ENCODE measurements around the gene TAS1R1. TPM values are rescaled to one million over a fixed set of nuclear protein-coding genes. Genes with fewer than 3 reads are reported as not detected.

Gene TAS1R1
- total and polyA plus RNA-seq, 10 of the 15 experiments (the other 5 are each of a cell fraction or from before 2014, with no cell fraction given): 0.03 to 0.06 (median 0.04) TPM; not detected in 7

DNA sequence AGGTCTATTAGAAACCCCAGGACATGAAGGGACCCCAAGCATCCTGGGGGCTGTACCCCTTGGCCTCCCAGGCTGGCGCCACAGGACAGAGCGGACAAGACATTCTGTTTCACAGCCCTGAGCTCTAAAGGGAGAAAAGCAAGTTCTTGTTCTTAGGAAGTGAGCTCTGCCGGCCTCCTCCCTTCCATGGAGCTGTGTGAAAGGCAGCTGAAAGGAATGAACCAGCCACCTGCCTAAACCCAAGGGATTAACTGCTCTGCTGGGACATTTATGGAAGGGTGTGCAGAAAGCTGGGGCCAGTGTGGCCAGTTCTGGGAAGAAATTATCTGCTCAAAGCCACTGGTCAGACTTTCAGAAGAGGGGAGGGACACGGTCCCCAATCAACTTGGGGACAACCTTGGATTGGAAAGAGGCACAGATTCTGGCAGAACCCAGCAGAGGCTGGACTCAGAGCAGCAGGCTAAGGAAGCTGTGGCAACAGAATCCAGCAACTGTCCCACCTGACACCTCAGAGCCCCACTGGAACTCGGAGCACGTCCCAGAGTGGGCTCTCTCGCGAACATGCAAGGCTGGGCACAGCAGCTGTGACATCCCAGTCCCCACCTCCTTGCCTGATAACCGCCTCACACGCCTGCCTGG, 45.4 kb downstream of the TAS1R1 start:
- peak; percentile 10 for ATAC-seq
- peak overlapping the region; percentile 100 for H3K4me2 ChIP-seq (ENCODE audit: control insufficient read depth, insufficient read depth)
- BruUV-seq (replicated peaks): TSS peak; percentile 54
- 20% methylated on average over 10 of the region's 10 CpGs for WGBS (ENCODE audit: insufficient coverage, insufficient replicate concordance, low lambda C conversion rate, missing lambda C conversion rate)
- no peaks in the 10 kb centered on the region for H3K9me3 ChIP-seq (replicated peaks; ENCODE audit: control insufficient read depth, insufficient read depth, low read length)
- TF ChIP-seq EZH2 (IDR thresholded peaks at IDR 0.05; ENCODE audit: borderline replicate concordance, control insufficient read depth, low read depth, low read length): no peak
- no peak for TF ChIP-seq CREB1 (IDR thresholded peaks at IDR 0.05; ENCODE audit: low read depth)
- no peak for TF ChIP-seq IRF4 (IDR thresholded peaks at IDR 0.05; ENCODE audit: low read depth, low read length)
- TF ChIP-seq, protein P1, sequence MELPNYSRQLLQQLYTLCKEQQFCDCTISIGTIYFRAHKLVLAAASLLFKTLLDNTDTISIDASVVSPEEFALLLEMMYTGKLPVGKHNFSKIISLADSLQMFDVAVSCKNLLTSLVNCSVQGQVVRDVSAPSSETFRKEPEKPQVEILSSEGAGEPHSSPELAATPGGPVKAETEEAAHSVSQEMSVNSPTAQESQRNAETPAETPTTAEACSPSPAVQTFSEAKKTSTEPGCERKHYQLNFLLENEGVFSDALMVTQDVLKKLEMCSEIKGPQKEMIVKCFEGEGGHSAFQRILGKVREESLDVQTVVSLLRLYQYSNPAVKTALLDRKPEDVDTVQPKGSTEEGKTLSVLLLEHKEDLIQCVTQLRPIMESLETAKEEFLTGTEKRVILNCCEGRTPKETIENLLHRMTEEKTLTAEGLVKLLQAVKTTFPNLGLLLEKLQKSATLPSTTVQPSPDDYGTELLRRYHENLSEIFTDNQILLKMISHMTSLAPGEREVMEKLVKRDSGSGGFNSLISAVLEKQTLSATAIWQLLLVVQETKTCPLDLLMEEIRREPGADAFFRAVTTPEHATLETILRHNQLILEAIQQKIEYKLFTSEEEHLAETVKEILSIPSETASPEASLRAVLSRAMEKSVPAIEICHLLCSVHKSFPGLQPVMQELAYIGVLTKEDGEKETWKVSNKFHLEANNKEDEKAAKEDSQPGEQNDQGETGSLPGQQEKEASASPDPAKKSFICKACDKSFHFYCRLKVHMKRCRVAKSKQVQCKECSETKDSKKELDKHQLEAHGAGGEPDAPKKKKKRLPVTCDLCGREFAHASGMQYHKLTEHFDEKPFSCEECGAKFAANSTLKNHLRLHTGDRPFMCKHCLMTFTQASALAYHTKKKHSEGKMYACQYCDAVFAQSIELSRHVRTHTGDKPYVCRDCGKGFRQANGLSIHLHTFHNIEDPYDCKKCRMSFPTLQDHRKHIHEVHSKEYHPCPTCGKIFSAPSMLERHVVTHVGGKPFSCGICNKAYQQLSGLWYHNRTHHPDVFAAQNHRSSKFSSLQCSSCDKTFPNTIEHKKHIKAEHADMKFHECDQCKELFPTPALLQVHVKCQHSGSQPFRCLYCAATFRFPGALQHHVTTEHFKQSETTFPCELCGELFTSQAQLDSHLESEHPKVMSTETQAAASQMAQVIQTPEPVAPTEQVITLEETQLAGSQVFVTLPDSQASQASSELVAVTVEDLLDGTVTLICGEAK (IDR thresholded peaks at IDR 0.05; ENCODE audit: borderline replicate concordance): 0 out of 2 replicates have a peak, but pooled peaks have one; percentile 7
- TF ChIP-seq SIN3A (IDR thresholded peaks at IDR 0.05; ENCODE audit: low read depth, low read length): 0 out of 2 replicates have a peak, but pooled peaks have one; percentile 4
- H4K20me1 ChIP-seq (ENCODE audit: control insufficient read depth, insufficient read depth): no peaks in the 10 kb centered on the region
- DNase-seq (ENCODE audit: low read depth, low spot score): no peak
- peak overlapping the region; percentile 94 for H3K4me3 ChIP-seq
- peaks cover 36% of the 10 kb centered on the region for H3K79me2 ChIP-seq (ENCODE audit: control insufficient read depth, insufficient read depth, low read length)
- peak overlapping the region; percentile 84 for H3K9ac ChIP-seq (ENCODE audit: control insufficient read depth, insufficient read depth, low read length)
- in situ Hi-C loops (cut with MboI): no loop called here
- no peak for FAIRE-seq
- peak overlapping the region; percentile 70 for H2AFZ ChIP-seq (ENCODE audit: control insufficient read depth, low read depth, low read length)
- RAD21 ChIA-PET (ENCODE audit: unreplicated experiment): interaction anchor here (0.8 to 3.9 kb wide), 4 partner anchors 20 to 46 kb away, joined by 3 to 38 read pairs (median 3); partner anchors contain the start of genes NOL9, TAS1R1 and ZBTB48
- POLR2A ChIA-PET: interaction anchor here (0.9 to 4.0 kb wide), 5 partner anchors 12 to 47 kb away, joined by 3 to 22 read pairs (median 3); partner anchors contain the start of genes NOL9 and ZBTB48
- H3K27me3 ChIP-seq (replicated peaks in 1 of 2; ENCODE audit: control insufficient read depth in 2 of 2, insufficient read depth in 2 of 2, low read length in 1 of 2): no peaks in the 10 kb centered on the region
- CTCF ChIA-PET: interaction anchor here (0.8 to 5.4 kb wide), 5 partner anchors 12 to 110 kb away, joined by 3 to 39 read pairs (median 4); partner anchors contain the start of genes NOL9, TAS1R1 and ZBTB48
- SMC1A ChIA-PET (ENCODE audit: uncharacterized antibody, unreplicated experiment): interaction anchor here (0.7 to 2.1 kb wide), 9 partner anchors 9 to 48 kb away, joined by 3 to 16 read pairs (median 3); partner anchors contain the start of gene ZBTB48
- intact Hi-C loops (cut with micrococcal nuclease; ENCODE audit: unreplicated experiment): no loop called here
- H3K36me3 ChIP-seq (ENCODE audit: control insufficient read depth in 2 of 2, insufficient read depth in 2 of 2, low read length in 1 of 2): peaks cover 2 to 10% of the 10 kb centered on the region in 2 experiments; a peak in 3 of 4 replicates
- H3K27ac ChIP-seq (ENCODE audit: control insufficient read depth, insufficient read depth): peak overlapping the region; percentile 73
- H3K4me1 ChIP-seq (ENCODE audit: control insufficient read depth, insufficient read depth, low read length): peaks cover 13% of the 10 kb centered on the region

All from GM12878 (cell line).